T-helper 17 cell (primary cell): ENCODE data around the gene DCUN1D2. TPM values are rescaled to one million over a fixed set of nuclear protein-coding genes. Genes with fewer than 3 reads are reported as not detected.
"Not testable (repeated sequence)": the region's sequence is repeated elsewhere in the genome, so short reads cannot be mapped to it uniquely, and the experiment has no call there.

ENCODE experiments used
- ATAC-seq: fragments of 150-1000 bp; cut with Tn5 transposase; 2 replicates; pipeline ENCODE4 v1.10.0; 2021; ENCODE audit warnings: mild to moderate bottlenecking, moderate library complexity
- DNase-seq, 3 donors: peaks; one replicate each; pipeline versions ENCODE4 v3.0.0 to v3.0.0-alpha.2; 2020 to 2021
- H3K9me3 ChIP-seq: one replicate; pipeline ENCODE4 v1.7.0; 2013; ENCODE audit warnings: low read length, mild to moderate bottlenecking; ENCODE audit not compliant: control insufficient read depth, poor library complexity, severe bottlenecking
- H3K27ac Mint-ChIP-seq: one replicate; pipeline ENCODE4 v1.8.0; 2022; ENCODE audit warnings: mild to moderate bottlenecking, moderate library complexity, mixed read lengths
- H3K27me3 Mint-ChIP-seq: one replicate; pipeline ENCODE4 v1.8.0; 2022; ENCODE audit warnings: mixed read lengths
- H3K36me3 Mint-ChIP-seq: one replicate; pipeline ENCODE4 v1.8.0; 2022; ENCODE audit warnings: low read depth, mixed read lengths
- H3K4me1 Mint-ChIP-seq: one replicate; pipeline ENCODE4 v1.8.0; 2022; ENCODE audit warnings: mild to moderate bottlenecking, mixed read lengths
- H3K4me3 Mint-ChIP-seq: one replicate; pipeline ENCODE4 v1.8.0; 2022; ENCODE audit warnings: mild to moderate bottlenecking, moderate library complexity, mixed read lengths
- total RNA-seq, 4 donors: library from RNA in 2 of 4; stranded (reverse) in 2 of 4; gene quantifications; one replicate each; pipeline ENCODE4 v1.2.3 and lab custom pipeline; 2022 to 2026

Gene DCUN1D2
- total RNA-seq, 2 donors from 2014 or later = 12.8 to 15.2 TPM

GRCh38 chr13:113461022-113461751, 29.3 kb downstream of the DCUN1D2 start:
- Mint-ChIP-seq H3K36me3 (no peaks in the 10 kb centered on the region), H3K27ac (no peak overlapping the region), H3K4me3 (no peak overlapping the region), H3K27me3 (no peaks in the 10 kb centered on the region), H3K4me1 (peaks cover 8% of the 10 kb centered on the region)
- no peak for ATAC-seq
- H3K9me3 ChIP-seq = no peaks in the 10 kb centered on the region
- no peak for DNase-seq

GRCh38 chr13:113460599-113460998, 29.9 kb downstream of the DCUN1D2 start:
- H3K4me1 Mint-ChIP-seq = peaks cover 8% of the 10 kb centered on the region
- DNase-seq = no peak
- no peaks in the 10 kb centered on the region for H3K36me3 Mint-ChIP-seq
- no peak overlapping the region for H3K4me3 Mint-ChIP-seq
- no peaks in the 10 kb centered on the region for H3K9me3 ChIP-seq
- no peaks in the 10 kb centered on the region for H3K27me3 Mint-ChIP-seq
- H3K27ac Mint-ChIP-seq = no peak overlapping the region
- no peak for ATAC-seq

- ATAC-seq (no peak), DNase-seq (no peak)
- H3K27ac Mint-ChIP-seq = no peak overlapping the region
- no peaks in the 10 kb centered on the region for H3K9me3 ChIP-seq
- H3K4me1 Mint-ChIP-seq = peaks cover 5% of the 10 kb centered on the region
- no peaks in the 10 kb centered on the region for H3K27me3 Mint-ChIP-seq
- H3K4me3 Mint-ChIP-seq = no peak overlapping the region
- no peaks in the 10 kb centered on the region for H3K36me3 Mint-ChIP-seq
Observed at GRCh38 chr13:113460064-113460555, 30.4 kb downstream of the DCUN1D2 start.

- Mint-ChIP-seq H3K27me3 (no peaks in the 10 kb centered on the region), H3K36me3 (no peaks in the 10 kb centered on the region), H3K4me3 (no peak overlapping the region), H3K4me1 (peaks cover 2% of the 10 kb centered on the region), H3K27ac (no peak overlapping the region)
- no peaks in the 10 kb centered on the region for H3K9me3 ChIP-seq
- DNase-seq (no peak), ATAC-seq (no peak)
Observed at GRCh38 chr13:113458253-113459065, 32.1 kb downstream of the DCUN1D2 start.

GRCh38 chr13:113457510-113457909, 33.0 kb downstream of the DCUN1D2 start:
- Mint-ChIP-seq H3K4me3 (no peak overlapping the region), H3K36me3 (no peaks in the 10 kb centered on the region), H3K27me3 (no peaks in the 10 kb centered on the region), H3K27ac (no peak overlapping the region), H3K4me1 (no peaks in the 10 kb centered on the region)
- H3K9me3 ChIP-seq = no peaks in the 10 kb centered on the region
- no peak for ATAC-seq
- no peak for DNase-seq

- Mint-ChIP-seq H3K36me3 (no peaks in the 10 kb centered on the region), H3K4me1 (no peaks in the 10 kb centered on the region)
Observed at GRCh38 chr13:113456116-113456702, 34.3 kb downstream of the DCUN1D2 start.

GRCh38 chr13:113455384-113455783, 35.1 kb downstream of the DCUN1D2 start:
- peaks cover under 1% of the 10 kb centered on the region for H3K4me1 Mint-ChIP-seq
- no peak overlapping the region for H3K4me3 Mint-ChIP-seq
- no peaks in the 10 kb centered on the region for H3K36me3 Mint-ChIP-seq
- H3K27me3 Mint-ChIP-seq = no peaks in the 10 kb centered on the region
- peak overlapping the region; percentile 43 for H3K27ac Mint-ChIP-seq
- H3K9me3 ChIP-seq = no peaks in the 10 kb centered on the region
- no peak for ATAC-seq
- DNase-seq = no peak

More at GRCh38 chr13:113456116-113456702, 34.3 kb downstream of the DCUN1D2 start:
- no peaks in the 10 kb centered on the region for H3K27me3 Mint-ChIP-seq
- ATAC-seq (no peak), DNase-seq (no peak)
- H3K9me3 ChIP-seq = no peaks in the 10 kb centered on the region
- H3K27ac Mint-ChIP-seq = no peak overlapping the region
- H3K4me3 Mint-ChIP-seq = no peak overlapping the region

- ATAC-seq (no peak), DNase-seq (no peak)
- Mint-ChIP-seq H3K4me1 (peaks cover 3% of the 10 kb centered on the region), H3K36me3 (no peaks in the 10 kb centered on the region), H3K27ac (no peak overlapping the region), H3K4me3 (no peak overlapping the region), H3K27me3 (no peaks in the 10 kb centered on the region)
- no peaks in the 10 kb centered on the region for H3K9me3 ChIP-seq
Observed at GRCh38 chr13:113454936-113455335, 35.6 kb downstream of the DCUN1D2 start.

GRCh38 chr13:113452942-113453901, 37.3 kb downstream of the DCUN1D2 start, which contains the start of gene ADPRHL1:
Gene ADPRHL1, minus strand, starts transcription at chr13:113453488. Its CDS starts 51 bp downstream, at chr13:113453437.
- H3K4me3 Mint-ChIP-seq = no peak within 1 kb of the TSS
- no peaks in the 10 kb centered on the region for H3K27me3 Mint-ChIP-seq
- no peak within 1 kb of the TSS for H3K27ac Mint-ChIP-seq
- no peaks in the 10 kb centered on the region for H3K36me3 Mint-ChIP-seq
- H3K4me1 Mint-ChIP-seq = peaks cover 3% of the 10 kb centered on the region
- DNase-seq (no peak), ATAC-seq (no peak)
- H3K9me3 ChIP-seq = no peaks in the 10 kb centered on the region

- H3K9me3 ChIP-seq = no peaks in the 10 kb centered on the region
- DNase-seq = no peak
- Mint-ChIP-seq H3K27me3 (no peaks in the 10 kb centered on the region), H3K36me3 (no peaks in the 10 kb centered on the region), H3K4me3 (no peak overlapping the region), H3K4me1 (peaks cover 3% of the 10 kb centered on the region), H3K27ac (no peak overlapping the region)
- ATAC-seq = no peak
Observed at GRCh38 chr13:113452466-113452865, 38.0 kb downstream of the DCUN1D2 start.

GRCh38 chr13:113451951-113452421, 38.5 kb downstream of the DCUN1D2 start:
- H3K4me3 Mint-ChIP-seq = no peak overlapping the region
- H3K4me1 Mint-ChIP-seq = peaks cover 3% of the 10 kb centered on the region
- no peaks in the 10 kb centered on the region for H3K36me3 Mint-ChIP-seq
- ATAC-seq (no peak), DNase-seq (no peak)
- H3K9me3 ChIP-seq = no peaks in the 10 kb centered on the region
- no peaks in the 10 kb centered on the region for H3K27me3 Mint-ChIP-seq
- no peak overlapping the region for H3K27ac Mint-ChIP-seq

- ATAC-seq, DNase-seq, H3K4me3 Mint-ChIP-seq, H3K36me3 Mint-ChIP-seq, H3K27me3 Mint-ChIP-seq, H3K27ac Mint-ChIP-seq, H3K4me1 Mint-ChIP-seq, H3K9me3 ChIP-seq: not testable (repeated sequence)
Observed at GRCh38 chr13:113450861-113451620, 39.5 kb downstream of the DCUN1D2 start.
